OCI-LY7 (cell line): Measurements from ENCODE around the gene KCNQ1.

Experiments
- EZH2phosphoT487 ChIP-seq: fragments of 200-600 bp; sonication (generic); IDR thresholded peaks from 2 replicates; pipeline ENCODE4 v1.6.1; 2018; ENCODE audit warnings: low read depth, borderline replicate concordance, mild to moderate bottlenecking, mixed run types, antibody characterized with exemption, low read length, moderate library complexity, mixed read lengths
- TF ChIP-seq, protein P1 (sequence below): fragments of 200-600 bp; sonication (generic); conservative IDR thresholded peaks from 2 replicates; pipeline ENCODE4 v1.5.1; 2014; ENCODE audit warnings: mild to moderate bottlenecking, antibody characterized with exemption, low read length, moderate library complexity, mixed read lengths

GRCh38 chr11:2440646-2441045, 4.2 kb upstream of the KCNQ1 start:
- TF ChIP-seq, protein P1, sequence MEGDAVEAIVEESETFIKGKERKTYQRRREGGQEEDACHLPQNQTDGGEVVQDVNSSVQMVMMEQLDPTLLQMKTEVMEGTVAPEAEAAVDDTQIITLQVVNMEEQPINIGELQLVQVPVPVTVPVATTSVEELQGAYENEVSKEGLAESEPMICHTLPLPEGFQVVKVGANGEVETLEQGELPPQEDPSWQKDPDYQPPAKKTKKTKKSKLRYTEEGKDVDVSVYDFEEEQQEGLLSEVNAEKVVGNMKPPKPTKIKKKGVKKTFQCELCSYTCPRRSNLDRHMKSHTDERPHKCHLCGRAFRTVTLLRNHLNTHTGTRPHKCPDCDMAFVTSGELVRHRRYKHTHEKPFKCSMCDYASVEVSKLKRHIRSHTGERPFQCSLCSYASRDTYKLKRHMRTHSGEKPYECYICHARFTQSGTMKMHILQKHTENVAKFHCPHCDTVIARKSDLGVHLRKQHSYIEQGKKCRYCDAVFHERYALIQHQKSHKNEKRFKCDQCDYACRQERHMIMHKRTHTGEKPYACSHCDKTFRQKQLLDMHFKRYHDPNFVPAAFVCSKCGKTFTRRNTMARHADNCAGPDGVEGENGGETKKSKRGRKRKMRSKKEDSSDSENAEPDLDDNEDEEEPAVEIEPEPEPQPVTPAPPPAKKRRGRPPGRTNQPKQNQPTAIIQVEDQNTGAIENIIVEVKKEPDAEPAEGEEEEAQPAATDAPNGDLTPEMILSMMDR, result no peak
- TF ChIP-seq EZH2phosphoT487, result no peak
